GM12864 (cell line): ENCODE results near the gene CAMSAP1.

Source experiments
- DNase-seq: peaks from one replicate; pipeline ENCODE4 v3.0.0-alpha.2; 2011; ENCODE audit warnings: low read depth
- H3K4me3 ChIP-seq: 2 replicates; pipeline ENCODE4 v1.5.1; 2011; ENCODE audit warnings: mild to moderate bottlenecking, low read depth, low read length, control low read depth
- TF ChIP-seq, protein P1 (sequence below): IDR thresholded peaks from 2 replicates; pipeline ENCODE4 v1.5.1; 2011; ENCODE audit warnings: low read depth, mild to moderate bottlenecking, moderate library complexity, low read length, control low read depth, inconsistent platforms; ENCODE audit errors: missing control alignments

Gene CAMSAP1

GRCh38 chr9:135879619-135880018, 27.7 kb downstream of the CAMSAP1 start:
- no peak for DNase-seq
- no peak overlapping the region for H3K4me3 ChIP-seq
- TF ChIP-seq, protein P1, sequence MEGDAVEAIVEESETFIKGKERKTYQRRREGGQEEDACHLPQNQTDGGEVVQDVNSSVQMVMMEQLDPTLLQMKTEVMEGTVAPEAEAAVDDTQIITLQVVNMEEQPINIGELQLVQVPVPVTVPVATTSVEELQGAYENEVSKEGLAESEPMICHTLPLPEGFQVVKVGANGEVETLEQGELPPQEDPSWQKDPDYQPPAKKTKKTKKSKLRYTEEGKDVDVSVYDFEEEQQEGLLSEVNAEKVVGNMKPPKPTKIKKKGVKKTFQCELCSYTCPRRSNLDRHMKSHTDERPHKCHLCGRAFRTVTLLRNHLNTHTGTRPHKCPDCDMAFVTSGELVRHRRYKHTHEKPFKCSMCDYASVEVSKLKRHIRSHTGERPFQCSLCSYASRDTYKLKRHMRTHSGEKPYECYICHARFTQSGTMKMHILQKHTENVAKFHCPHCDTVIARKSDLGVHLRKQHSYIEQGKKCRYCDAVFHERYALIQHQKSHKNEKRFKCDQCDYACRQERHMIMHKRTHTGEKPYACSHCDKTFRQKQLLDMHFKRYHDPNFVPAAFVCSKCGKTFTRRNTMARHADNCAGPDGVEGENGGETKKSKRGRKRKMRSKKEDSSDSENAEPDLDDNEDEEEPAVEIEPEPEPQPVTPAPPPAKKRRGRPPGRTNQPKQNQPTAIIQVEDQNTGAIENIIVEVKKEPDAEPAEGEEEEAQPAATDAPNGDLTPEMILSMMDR = no peak

- TF ChIP-seq, protein P1 = no peak
- no peak for DNase-seq
- no peak overlapping the region for H3K4me3 ChIP-seq
Observed at GRCh38 chr9:135879237-135879601, 28.1 kb downstream of the CAMSAP1 start.

- H3K4me3 ChIP-seq = no peak overlapping the region
- DNase-seq = no peak
- TF ChIP-seq, protein P1 = no peak
Observed at GRCh38 chr9:135878528-135879236, 28.7 kb downstream of the CAMSAP1 start.

GRCh38 chr9:135877791-135878527, 29.4 kb downstream of the CAMSAP1 start:
- H3K4me3 ChIP-seq = no peak overlapping the region
- TF ChIP-seq, protein P1 = no peak
- no peak for DNase-seq

DNA sequence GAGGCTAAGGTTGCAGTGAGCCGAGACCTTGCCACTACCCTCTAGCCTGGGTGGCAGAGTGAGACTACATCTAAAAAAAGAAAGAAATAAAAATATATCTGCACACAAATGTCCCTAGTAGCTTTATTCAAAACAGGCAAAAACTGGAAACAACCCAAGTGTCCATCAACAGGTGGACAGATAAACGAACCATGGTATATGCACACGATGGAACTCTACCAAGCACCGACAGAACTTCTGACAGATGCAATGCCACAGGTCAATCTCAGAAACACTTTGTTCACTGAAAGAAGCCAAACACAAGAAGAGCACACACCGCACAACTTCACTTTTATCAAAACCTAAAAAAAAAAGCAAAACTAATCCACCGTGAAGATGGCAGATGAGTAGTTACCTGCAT, 30.4 kb downstream of the CAMSAP1 start:
- no peak for DNase-seq
- TF ChIP-seq, protein P1 = no peak
- H3K4me3 ChIP-seq = no peak overlapping the region

DNA sequence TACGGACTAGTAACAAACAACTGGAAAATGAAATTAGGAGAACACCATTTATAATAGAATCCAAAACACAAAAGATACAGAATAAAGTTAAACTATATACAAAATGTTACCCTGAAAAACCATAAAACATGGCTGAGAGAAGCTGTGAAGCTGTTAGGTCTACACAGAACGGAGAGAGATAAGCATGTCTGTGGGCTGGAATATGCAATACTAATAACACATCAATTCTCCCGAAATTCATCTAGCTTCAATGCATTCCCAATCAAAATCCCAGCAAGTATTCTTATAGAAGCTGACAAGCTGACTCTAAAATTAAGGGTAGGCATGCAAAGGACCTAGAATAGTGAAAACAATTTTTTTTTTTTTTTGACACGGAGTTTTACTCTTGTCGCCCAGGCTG, 32.5 kb downstream of the CAMSAP1 start:
- no peak for DNase-seq
- TF ChIP-seq, protein P1 = no peak
- no peak overlapping the region for H3K4me3 ChIP-seq

- TF ChIP-seq, protein P1 = no peak
Observed at GRCh38 chr9:135869909-135870308, 37.4 kb downstream of the CAMSAP1 start.

More at GRCh38 chr9:135869909-135870308, 37.4 kb downstream of the CAMSAP1 start:
- no peak for DNase-seq
- H3K4me3 ChIP-seq = no peak overlapping the region
